ENCODE data around the gene LMTK3. TPM values are rescaled to one million over a fixed set of nuclear protein-coding genes. Genes with fewer than 3 reads are reported as not detected.

The LMTK3 gene
- total and polyA plus RNA-seq, 9 of the 15 experiments (the other 6 are each of a cell fraction or from before 2014, with no cell fraction given): 0.35 to 12.3 (median 2.0) TPM; not detected in 2

DNA sequence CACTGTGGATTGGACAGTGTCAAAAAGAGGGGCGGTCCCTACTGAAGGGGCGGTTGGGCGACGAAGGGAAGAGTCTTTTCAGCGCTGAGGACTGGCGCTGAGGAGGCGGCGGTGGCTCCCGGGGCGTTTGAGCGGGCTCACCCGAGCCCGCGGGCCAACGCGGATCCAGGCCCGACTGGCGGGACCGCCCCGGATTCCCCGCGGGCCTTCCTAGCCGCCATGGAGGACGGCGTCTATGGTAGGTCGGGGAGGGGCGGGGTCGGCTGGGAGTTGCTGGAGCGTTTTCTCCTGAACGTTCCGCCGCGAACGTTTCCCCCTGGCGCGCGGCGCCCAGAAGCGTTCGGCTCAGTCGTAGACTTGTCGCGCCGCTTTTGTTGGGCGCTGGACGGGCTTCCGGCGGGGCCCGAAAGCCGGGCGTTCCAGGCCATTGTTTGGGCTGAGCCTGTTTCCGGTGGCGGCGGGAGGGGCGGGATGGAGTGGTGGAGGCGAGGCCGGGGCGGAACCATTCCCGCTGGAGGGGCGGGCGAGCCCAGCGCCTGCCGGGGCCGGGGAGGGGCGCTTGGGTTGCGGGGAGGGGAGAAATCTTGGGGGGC, 42.2 kb downstream of the LMTK3 start, which contains the start of gene CYTH2 (continued):
- TF ChIP-seq RBM39 (optimal IDR thresholded peaks at IDR 0.05; ENCODE audit: low read depth, low read length) (no peak), YY1 (IDR thresholded peaks at IDR 0.05; ENCODE audit: borderline replicate concordance in 1 of 3, control insufficient read depth in 1 of 3, extremely low read depth in 1 of 3, insufficient read depth in 3 of 3, insufficient read length in 1 of 3, insufficient replicate concordance in 2 of 3, low read depth in 1 of 3, low read length in 2 of 3) (peak in 2 of 3 experiments; percentile 54 to 64), ZNF444 (CRISPR knock-in tag; IDR thresholded peaks at IDR 0.05) (no peak), XRCC4 (IDR thresholded peaks at IDR 0.05; ENCODE audit: extremely low read depth, insufficient read depth, insufficient read length) (no peak), POLR2G (IDR thresholded peaks at IDR 0.05; ENCODE audit: low read depth, low read length) (peak; percentile 99), RBM17 (IDR thresholded peaks at IDR 0.05; ENCODE audit: borderline replicate concordance, low read depth, low read length) (no peak), SMARCA4 (IDR thresholded peaks at IDR 0.05) (no peak), FOXM1 (IDR thresholded peaks at IDR 0.05; ENCODE audit: low read depth) (no peak), FOXM1 (CRISPR knock-in tag; IDR thresholded peaks at IDR 0.05; ENCODE audit: low read depth) (no peak), MTA3 (IDR thresholded peaks at IDR 0.05; ENCODE audit: borderline replicate concordance) (peak; percentile 92; the same call in 1 of the 2 replicates), ZNF133 (CRISPR knock-in tag; IDR thresholded peaks at IDR 0.05) (no peak), NEUROD1 (IDR thresholded peaks at IDR 0.05; ENCODE audit: borderline replicate concordance, low read depth, low read length, partially characterized antibody) (peak; percentile 70), DIDO1 (tag; IDR thresholded peaks at IDR 0.05; ENCODE audit: low read depth) (no peak), RBM15 (IDR thresholded peaks at IDR 0.05; ENCODE audit: insufficient read depth, low read length) (no peak), POLR2AphosphoS5 (IDR thresholded peaks at IDR 0.05; ENCODE audit: control insufficient read depth, insufficient read depth, low read depth, low read length) (peak; percentile 86), TCF7L2 (IDR thresholded peaks at IDR 0.05; ENCODE audit: low read depth, low read length) (0 out of 2 replicates have a peak, but pooled peaks have one; percentile 51), CBX8 (IDR thresholded peaks at IDR 0.05; ENCODE audit: borderline replicate concordance, extremely low read depth, low read depth, low read length, poor library complexity, severe bottlenecking) (no peak), RBFOX2 (IDR thresholded peaks at IDR 0.05; ENCODE audit: low read depth, low read length) (peak; percentile 98), ZNF668 (CRISPR knock-in tag; IDR thresholded peaks at IDR 0.05) (peak; percentile 24; the same call in 1 of the 2 replicates), ZKSCAN8 (CRISPR knock-in tag; IDR thresholded peaks at IDR 0.05) (no peak)
- TF ChIP-seq, protein P1, sequence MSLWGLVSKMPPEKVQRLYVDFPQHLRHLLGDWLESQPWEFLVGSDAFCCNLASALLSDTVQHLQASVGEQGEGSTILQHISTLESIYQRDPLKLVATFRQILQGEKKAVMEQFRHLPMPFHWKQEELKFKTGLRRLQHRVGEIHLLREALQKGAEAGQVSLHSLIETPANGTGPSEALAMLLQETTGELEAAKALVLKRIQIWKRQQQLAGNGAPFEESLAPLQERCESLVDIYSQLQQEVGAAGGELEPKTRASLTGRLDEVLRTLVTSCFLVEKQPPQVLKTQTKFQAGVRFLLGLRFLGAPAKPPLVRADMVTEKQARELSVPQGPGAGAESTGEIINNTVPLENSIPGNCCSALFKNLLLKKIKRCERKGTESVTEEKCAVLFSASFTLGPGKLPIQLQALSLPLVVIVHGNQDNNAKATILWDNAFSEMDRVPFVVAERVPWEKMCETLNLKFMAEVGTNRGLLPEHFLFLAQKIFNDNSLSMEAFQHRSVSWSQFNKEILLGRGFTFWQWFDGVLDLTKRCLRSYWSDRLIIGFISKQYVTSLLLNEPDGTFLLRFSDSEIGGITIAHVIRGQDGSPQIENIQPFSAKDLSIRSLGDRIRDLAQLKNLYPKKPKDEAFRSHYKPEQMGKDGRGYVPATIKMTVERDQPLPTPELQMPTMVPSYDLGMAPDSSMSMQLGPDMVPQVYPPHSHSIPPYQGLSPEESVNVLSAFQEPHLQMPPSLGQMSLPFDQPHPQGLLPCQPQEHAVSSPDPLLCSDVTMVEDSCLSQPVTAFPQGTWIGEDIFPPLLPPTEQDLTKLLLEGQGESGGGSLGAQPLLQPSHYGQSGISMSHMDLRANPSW (CRISPR knock-in tag; IDR thresholded peaks at IDR 0.05): no peak
- TF ChIP-seq, protein P2, sequence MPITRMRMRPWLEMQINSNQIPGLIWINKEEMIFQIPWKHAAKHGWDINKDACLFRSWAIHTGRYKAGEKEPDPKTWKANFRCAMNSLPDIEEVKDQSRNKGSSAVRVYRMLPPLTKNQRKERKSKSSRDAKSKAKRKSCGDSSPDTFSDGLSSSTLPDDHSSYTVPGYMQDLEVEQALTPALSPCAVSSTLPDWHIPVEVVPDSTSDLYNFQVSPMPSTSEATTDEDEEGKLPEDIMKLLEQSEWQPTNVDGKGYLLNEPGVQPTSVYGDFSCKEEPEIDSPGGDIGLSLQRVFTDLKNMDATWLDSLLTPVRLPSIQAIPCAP (CRISPR knock-in tag; IDR thresholded peaks at IDR 0.05; ENCODE audit: borderline replicate concordance): no peak
- TF ChIP-seq, protein P3, sequence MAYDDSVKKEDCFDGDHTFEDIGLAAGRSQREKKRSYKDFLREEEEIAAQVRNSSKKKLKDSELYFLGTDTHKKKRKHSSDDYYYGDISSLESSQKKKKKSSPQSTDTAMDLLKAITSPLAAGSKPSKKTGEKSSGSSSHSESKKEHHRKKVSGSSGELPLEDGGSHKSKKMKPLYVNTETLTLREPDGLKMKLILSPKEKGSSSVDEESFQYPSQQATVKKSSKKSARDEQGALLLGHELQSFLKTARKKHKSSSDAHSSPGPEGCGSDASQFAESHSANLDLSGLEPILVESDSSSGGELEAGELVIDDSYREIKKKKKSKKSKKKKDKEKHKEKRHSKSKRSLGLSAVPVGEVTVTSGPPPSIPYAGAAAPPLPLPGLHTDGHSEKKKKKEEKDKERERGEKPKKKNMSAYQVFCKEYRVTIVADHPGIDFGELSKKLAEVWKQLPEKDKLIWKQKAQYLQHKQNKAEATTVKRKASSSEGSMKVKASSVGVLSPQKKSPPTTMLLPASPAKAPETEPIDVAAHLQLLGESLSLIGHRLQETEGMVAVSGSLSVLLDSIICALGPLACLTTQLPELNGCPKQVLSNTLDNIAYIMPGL (CRISPR knock-in tag; IDR thresholded peaks at IDR 0.05): no peak
